Hepatocyte (in vitro differentiated cells): ENCODE data around the gene MYH6.

Experiments used
- CTCF ChIP-seq: fragments of 200-600 bp; sonication (generic); IDR thresholded peaks from 2 replicates; pipeline ENCODE4 v1.5.1; 2016; ENCODE audit warnings: antibody characterized with exemption, mild to moderate bottlenecking; ENCODE audit not compliant: poor library complexity
- EZH2 ChIP-seq: fragments of 200-600 bp; sonication (generic); IDR thresholded peaks from 2 replicates; pipeline ENCODE4 v1.6.1; 2016; ENCODE audit warnings: antibody characterized with exemption, mild to moderate bottlenecking, borderline replicate concordance

GRCh38 chr14:23344481-23344880 is 63.6 kb downstream of the MYH6 start:
- no peak for TF ChIP-seq CTCF
- TF ChIP-seq EZH2 = no peak
